ENCODE data around the gene MLH3. TPM values are rescaled to one million over a fixed set of nuclear protein-coding genes. Genes with fewer than 3 reads are reported as not detected.

MLH3 gene
- total and polyA plus RNA-seq, 10 of the 15 experiments (the other 5 are each of a cell fraction or from before 2014, with no cell fraction given) = 12.6 to 31.2 (median 19.6) TPM

DNA sequence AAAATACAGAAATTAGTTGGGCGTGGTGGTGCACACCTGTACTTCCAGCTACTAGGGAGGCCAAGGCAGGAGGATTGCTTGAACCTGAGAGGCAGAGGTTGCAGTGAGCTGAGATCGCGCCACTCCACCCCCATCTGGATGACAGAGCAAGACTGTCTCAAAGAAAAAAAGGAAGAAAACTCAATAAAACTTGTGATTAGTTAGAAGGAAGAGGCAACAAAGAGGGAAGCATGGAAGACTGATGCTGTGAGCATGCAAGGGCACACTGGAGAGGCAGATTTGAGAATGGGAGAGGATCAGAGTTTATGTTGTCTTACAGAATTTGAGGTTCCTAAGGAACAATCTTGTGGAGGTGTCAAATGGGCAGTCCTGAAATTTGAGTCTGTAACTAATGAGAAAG, 15.4 kb upstream of the MLH3 start (continued):
- TF ChIP-seq, protein P1, sequence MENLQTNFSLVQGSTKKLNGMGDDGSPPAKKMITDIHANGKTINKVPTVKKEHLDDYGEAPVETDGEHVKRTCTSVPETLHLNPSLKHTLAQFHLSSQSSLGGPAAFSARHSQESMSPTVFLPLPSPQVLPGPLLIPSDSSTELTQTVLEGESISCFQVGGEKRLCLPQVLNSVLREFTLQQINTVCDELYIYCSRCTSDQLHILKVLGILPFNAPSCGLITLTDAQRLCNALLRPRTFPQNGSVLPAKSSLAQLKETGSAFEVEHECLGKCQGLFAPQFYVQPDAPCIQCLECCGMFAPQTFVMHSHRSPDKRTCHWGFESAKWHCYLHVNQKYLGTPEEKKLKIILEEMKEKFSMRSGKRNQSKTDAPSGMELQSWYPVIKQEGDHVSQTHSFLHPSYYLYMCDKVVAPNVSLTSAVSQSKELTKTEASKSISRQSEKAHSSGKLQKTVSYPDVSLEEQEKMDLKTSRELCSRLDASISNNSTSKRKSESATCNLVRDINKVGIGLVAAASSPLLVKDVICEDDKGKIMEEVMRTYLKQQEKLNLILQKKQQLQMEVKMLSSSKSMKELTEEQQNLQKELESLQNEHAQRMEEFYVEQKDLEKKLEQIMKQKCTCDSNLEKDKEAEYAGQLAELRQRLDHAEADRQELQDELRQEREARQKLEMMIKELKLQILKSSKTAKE (IDR thresholded peaks at IDR 0.05; ENCODE audit: low read depth, poor library complexity, severe bottlenecking) = no peak
- TF ChIP-seq ZNF217 (IDR thresholded peaks at IDR 0.05) (no peak), POLR2AphosphoS2 (IDR thresholded peaks at IDR 0.05; ENCODE audit: low read depth, low read length) (no peak)

GRCh38 chr14:75064205-75064567, 12.9 kb upstream of the MLH3 start:
- in situ Hi-C loops (cut with MboI) (no loop called here), intact Hi-C loops (cut with micrococcal nuclease; ENCODE audit: unreplicated experiment) (no loop called here)
- Histone ChIP-seq H3K27me3 (replicated peaks in 1 of 2; ENCODE audit: control insufficient read depth in 2 of 2, insufficient read depth in 2 of 2, low read length in 1 of 2) (no peaks in the 10 kb centered on the region), H3K27ac (ENCODE audit: control insufficient read depth, insufficient read depth) (peak overlapping the region; percentile 60), H3K9ac (ENCODE audit: control insufficient read depth, insufficient read depth, low read length) (peak overlapping the region; percentile 76), H3K36me3 (ENCODE audit: control insufficient read depth in 2 of 2, insufficient read depth in 2 of 2, low read length in 1 of 2) (no peaks in the 10 kb centered on the region; a peak in 1 of 4 replicates), H3K4me2 (ENCODE audit: control insufficient read depth, insufficient read depth) (peak overlapping the region; percentile 92), H3K4me1 (ENCODE audit: control insufficient read depth, insufficient read depth, low read length) (peaks cover 5% of the 10 kb centered on the region), H2AFZ (ENCODE audit: control insufficient read depth, low read depth, low read length) (peak overlapping the region; percentile 71), H3K4me3 (peak overlapping the region; percentile 98), H3K9me3 (replicated peaks; ENCODE audit: control insufficient read depth, insufficient read depth, low read length) (no peaks in the 10 kb centered on the region; the same call in 2 of the 3 replicates), H4K20me1 (ENCODE audit: control insufficient read depth, insufficient read depth) (no peaks in the 10 kb centered on the region), H3K79me2 (ENCODE audit: control insufficient read depth, insufficient read depth, low read length) (peaks cover 20% of the 10 kb centered on the region)
- ATAC-seq (peak; percentile 24), FAIRE-seq (no peak), DNase-seq (ENCODE audit: low read depth, low spot score) (no peak)
- RAD21 ChIA-PET (ENCODE audit: unreplicated experiment) = interaction anchor here (0.7 to 3.4 kb wide), 9 partner anchors 14 to 228 kb away, joined by 3 to 13 read pairs (median 5); partner anchors contain the start of genes EIF2B2 and MLH3
- CTCF ChIA-PET = interaction anchor here (0.8 to 2.7 kb wide), 8 partner anchors 11 to 204 kb away, joined by 3 to 13 read pairs (median 4); no protein-coding TSS in a partner anchor
- no peak for TF ChIP-seq POLR2AphosphoS5 (IDR thresholded peaks at IDR 0.05; ENCODE audit: low read length)
- no TSS peak for BruUV-seq (replicated peaks)
- POLR2A ChIA-PET = interaction anchor here (0.9 to 3.6 kb wide), 7 partner anchors 9 to 230 kb away, joined by 3 to 19 read pairs (median 4); partner anchors contain the start of gene MLH3
- WGBS (ENCODE audit: insufficient coverage, insufficient replicate concordance, low lambda C conversion rate, missing lambda C conversion rate) = 63% methylated on average over 8 of the region's 8 CpGs
- SMC1A ChIA-PET (ENCODE audit: uncharacterized antibody, unreplicated experiment) = interaction anchor here (0.9 to 3.2 kb wide), 12 partner anchors 8 to 239 kb away, joined by 3 to 15 read pairs (median 5); partner anchors contain the start of genes MLH3 and NEK9
